ENCODE data around the gene PTPRD. TPM values are rescaled to one million over a fixed set of nuclear protein-coding genes. Genes with fewer than 3 reads are reported as not detected.

Gene PTPRD
- total and polyA plus RNA-seq, 2 experiments from 2014 or later = 11.5 to 58.0 TPM

GRCh38 chr9:9917400-9917799 lies 695.4 kb downstream of the PTPRD start:
- DNase-seq (ENCODE audit: low spot score) (no peak), ATAC-seq (no peak)
- Histone ChIP-seq H3K79me2 (replicated peaks; ENCODE audit: insufficient read depth) (no peaks in the 10 kb centered on the region), H3K4me3 (no peak overlapping the region), H3F3A (replicated peaks; ENCODE audit: low read depth) (no peaks in the 10 kb centered on the region), H2AFZ (no peak overlapping the region), H3K27me3 (ENCODE audit: insufficient read depth) (no peaks in the 10 kb centered on the region), H3K9me2 (ENCODE audit: insufficient read depth) (no peaks in the 10 kb centered on the region), H3K27ac (ENCODE audit: low read depth) (no peak overlapping the region), H3K4me2 (no peak overlapping the region), H3K36me3 (ENCODE audit: insufficient read depth) (no peaks in the 10 kb centered on the region), H3K4me1 (ENCODE audit: insufficient read depth) (0 out of 2 replicates have a peak, but pooled peaks cover 6% of the 10 kb centered on the region), H4K20me1 (replicated peaks; ENCODE audit: insufficient read depth) (no peaks in the 10 kb centered on the region)
- TF ChIP-seq CREB1 (CRISPR knock-in tag; IDR thresholded peaks at IDR 0.05; ENCODE audit: low read depth) (no peak), ZNF462 (CRISPR knock-in tag; IDR thresholded peaks at IDR 0.05) (no peak), STAT1 (IDR thresholded peaks at IDR 0.05; ENCODE audit: unreplicated experiment) (no peak), JUNB (IDR thresholded peaks at IDR 0.05; ENCODE audit: unreplicated experiment) (no peak), ZNF114 (CRISPR knock-in tag; IDR thresholded peaks at IDR 0.05) (no peak), ZNF331 (CRISPR knock-in tag; IDR thresholded peaks at IDR 0.05; ENCODE audit: low read depth) (no peak), NANOG (IDR thresholded peaks at IDR 0.05; ENCODE audit: borderline replicate concordance) (no peak)
- Mint-ChIP-seq H3K27ac (no peak overlapping the region), H3K4me3 (no peak overlapping the region), H3K27me3 (ENCODE audit: insufficient read depth, low read depth, poor library complexity) (peaks cover 1% of the 10 kb centered on the region), H3K36me3 (ENCODE audit: low read depth) (no peaks in the 10 kb centered on the region), H3K9me3 (no peaks in the 10 kb centered on the region; the same call in 2 of the 3 replicates), H3K4me1 (peaks cover 5% of the 10 kb centered on the region)

GRCh38 chr9:9914174-9914573 lies 698.6 kb downstream of the PTPRD start:
- no peak overlapping the region for H3K4me3 Mint-ChIP-seq
- DNase-seq (ENCODE audit: low spot score) (peak; percentile 60), ATAC-seq (peak; percentile 87)
- no peak overlapping the region for H3K27ac Mint-ChIP-seq
- TF ChIP-seq CTCF (conservative IDR thresholded peaks at IDR 0.05; ENCODE audit: low read depth in 2 of 2) = peak in 1 of 2 experiments; percentile 46; a peak in 3 of 4 replicates
- no peak for TF ChIP-seq EZH2phosphoT487 (IDR thresholded peaks at IDR 0.05; ENCODE audit: unreplicated experiment)
- Histone ChIP-seq H3K4me3 (no peak overlapping the region), H3K27ac (ENCODE audit: low read depth) (no peak overlapping the region), H3K36me3 (ENCODE audit: insufficient read depth) (no peaks in the 10 kb centered on the region), H3K9me2 (ENCODE audit: insufficient read depth) (no peaks in the 10 kb centered on the region), H3K4me2 (no peak overlapping the region), H3K79me2 (replicated peaks; ENCODE audit: insufficient read depth) (no peaks in the 10 kb centered on the region), H2AFZ (no peak overlapping the region), H4K20me1 (replicated peaks; ENCODE audit: insufficient read depth) (no peaks in the 10 kb centered on the region), H3F3A (replicated peaks; ENCODE audit: low read depth) (no peaks in the 10 kb centered on the region), H3K27me3 (ENCODE audit: insufficient read depth) (no peaks in the 10 kb centered on the region), H3K4me1 (ENCODE audit: insufficient read depth) (no peaks in the 10 kb centered on the region)
- no peaks in the 10 kb centered on the region; the same call in 2 of the 3 replicates for H3K9me3 Mint-ChIP-seq
- peaks cover 1% of the 10 kb centered on the region for H3K27me3 Mint-ChIP-seq (ENCODE audit: insufficient read depth, low read depth, poor library complexity)
- peaks cover 6% of the 10 kb centered on the region; the same call in 2 of the 3 replicates for H3K4me1 Mint-ChIP-seq
- no peaks in the 10 kb centered on the region for H3K36me3 Mint-ChIP-seq (ENCODE audit: low read depth)
